B cell (primary cell): Measurements from ENCODE around the gene GPHN. TPM values are rescaled to one million over a fixed set of nuclear protein-coding genes. Genes with fewer than 3 reads are reported as not detected.

ENCODE experiments used
- ATAC-seq: fragments of 200-7000 bp; cut with Tn5 transposase; one replicate; pipeline ENCODE4 v1.10.0; 2021; ENCODE audit warnings: low read depth, mild to moderate bottlenecking, moderate number of reproducible peaks, moderate library complexity
- CTCF ChIA-PET: fragments of 350-600 bp; sonication (Branson Sonifier 250); formaldehyde crosslinking; loops from one replicate; lab custom pipeline; 2021; ENCODE audit warnings: antibody characterized with exemption, inconsistent platforms; lab: Charles Lee
- POLR2A ChIA-PET: fragments of 350-600 bp; sonication (Branson Sonifier 250); formaldehyde crosslinking; loops from one replicate; lab custom pipeline; 2021; ENCODE audit warnings: antibody characterized with exemption; lab: Charles Lee
- DNase-seq: peaks from one replicate; pipeline ENCODE4 v3.0.0; 2013
- H2AFZ ChIP-seq: 2 replicates; pipeline ENCODE4 v1.6.1; 2012; ENCODE audit warnings: mild to moderate bottlenecking, low read depth, low read length; ENCODE audit not compliant: insufficient read depth, poor library complexity, severe bottlenecking
- H3K27ac ChIP-seq, 2 donors: 1 replicate in 1 of 2; 2 replicates in 1 of 2; pipeline ENCODE4 v1.5.1; 2012 to 2013; ENCODE audit warnings: low read length in 2 of 2, mild to moderate bottlenecking in 2 of 2, moderate library complexity in 1 of 2
- H3K27me3 ChIP-seq, 4 experiments: fragments of 200-600 bp in 1 of 4; sonication (generic) in 1 of 4; replicated peaks in 1 of 4; 1 replicate in 2 of 4; 2 replicates in 2 of 4; pipeline versions ENCODE4 v1.6.1 to v1.7.0; 2013 to 2016; ENCODE audit warnings: low read length in 3 of 4, mild to moderate bottlenecking in 2 of 4, mixed read lengths in 1 of 4, moderate library complexity in 1 of 4; ENCODE audit not compliant: insufficient read depth in 4 of 4, control insufficient read depth in 3 of 4; ENCODE audit errors: control extremely low read depth in 1 of 4
- H3K36me3 ChIP-seq, 2 experiments: replicated peaks in 1 of 2; 1 replicate in 1 of 2; 2 replicates in 1 of 2; pipeline versions ENCODE4 v1.6.1 to v1.7.1; 2013; ENCODE audit warnings: low read length in 1 of 2; ENCODE audit not compliant: insufficient read depth in 2 of 2, control insufficient read depth in 1 of 2; ENCODE audit errors: control extremely low read depth in 1 of 2, extremely low read depth in 1 of 2
- H3K4me1 ChIP-seq, 2 donors: fragments of 200-600 bp in 1 of 2; sonication (generic) in 1 of 2; 1 replicate in 1 of 2; 2 replicates in 1 of 2; pipeline versions ENCODE4 v1.5.1 to v1.6.1; 2013 to 2017; ENCODE audit warnings: low read length in 2 of 2; ENCODE audit not compliant: control insufficient read depth in 2 of 2, insufficient read depth in 2 of 2
- H3K4me2 ChIP-seq: replicated peaks from 2 replicates; pipeline ENCODE3; 2012; ENCODE audit warnings: mild to moderate bottlenecking, low read depth, low read length; ENCODE audit not compliant: poor library complexity, severe bottlenecking
- H3K4me3 ChIP-seq, 5 experiments: fragments of 200-600 bp in 1 of 5; sonication (generic) in 1 of 5; 1 replicate in 3 of 5; 2 replicates in 2 of 5; pipeline versions ENCODE4 v1.5.1 to v1.7.0; 2011 to 2016; ENCODE audit warnings: low read length in 4 of 5, mild to moderate bottlenecking in 4 of 5, low read depth in 2 of 5, control low read depth in 1 of 5, moderate library complexity in 1 of 5; ENCODE audit not compliant: insufficient read depth in 1 of 5; ENCODE audit errors: control extremely low read depth in 1 of 5, extremely low read depth in 1 of 5
- H3K79me2 ChIP-seq: fragments of 200-600 bp; sonication (generic); one replicate; pipeline ENCODE4 v1.6.0; 2016; ENCODE audit warnings: low read length; ENCODE audit not compliant: control insufficient read depth, insufficient read depth
- H3K9ac ChIP-seq: fragments of 200-600 bp; sonication (generic); 2 replicates; pipeline ENCODE4 v1.6.1; 2017; ENCODE audit warnings: mild to moderate bottlenecking, low read length, moderate library complexity
- H3K9me3 ChIP-seq, 3 donors: one replicate each; pipeline versions ENCODE4 v1.6.1 to v1.7.1; 2013; ENCODE audit warnings: low read length in 2 of 3; ENCODE audit not compliant: control insufficient read depth in 2 of 3, insufficient read depth in 1 of 3; ENCODE audit errors: control extremely low read depth in 1 of 3
- H4K20me1 ChIP-seq: 2 replicates; pipeline ENCODE4 v1.6.0; 2012; ENCODE audit warnings: mild to moderate bottlenecking, low read length; ENCODE audit not compliant: insufficient read depth, control insufficient read depth, poor library complexity, severe bottlenecking
- H3K27ac Mint-ChIP-seq: one replicate; pipeline ENCODE4 v1.8.0; 2021; ENCODE audit warnings: mixed read lengths
- H3K27me3 Mint-ChIP-seq: one replicate; pipeline ENCODE4 v1.8.0; 2021; ENCODE audit warnings: mixed read lengths
- H3K4me1 Mint-ChIP-seq: one replicate; pipeline ENCODE4 v1.8.0; 2021; ENCODE audit warnings: mixed read lengths
- H3K4me3 Mint-ChIP-seq: one replicate; pipeline ENCODE4 v1.8.0; 2021; ENCODE audit warnings: mixed read lengths
- H3K9me3 Mint-ChIP-seq: one replicate; pipeline ENCODE4 v1.8.0; 2022; ENCODE audit warnings: mixed read lengths; ENCODE audit not compliant: insufficient read depth
- EZH2 ChIP-seq: IDR thresholded peaks from 2 replicates; pipeline ENCODE4 v1.6.1; 2012; ENCODE audit warnings: borderline replicate concordance, low read depth, mild to moderate bottlenecking, moderate library complexity, low read length; ENCODE audit not compliant: insufficient read depth, poor library complexity, severe bottlenecking
- WGBS: methylation state at CpG from one replicate; pipeline ENCODE4 v1.1.5; 2013; ENCODE audit warnings: missing lambda C conversion rate; ENCODE audit not compliant: insufficient coverage; 5-methylcytosine and 5-hydroxymethylcytosine counted together
- intact Hi-C: fragments of 100-400 bp; cut with micrococcal nuclease; formaldehyde crosslinking; loops from one replicate; pipeline ENCODE4 v1.10.0; 2022
- polyA plus RNA-seq: library from polyadenylated mRNA; depleted of rRNA; stranded (reverse); fragments of >200 nt; gene quantifications from 2 replicates; pipeline ENCODE4 v1.2.3, GENCODE V29; 2012
- total RNA-seq, 2 donors: library from RNA; stranded (reverse); fragments of 120-200 nt in 1 of 2; gene quantifications; 1 replicate in 1 of 2; 2 replicates in 1 of 2; pipeline versions ENCODE4 v1.2.3 to v1.2.4, GENCODE V29; 2013 to 2022
- TF ChIP-seq, protein P1 (sequence below): fragments of 200-600 bp; IDR thresholded peaks from one replicate; pipeline ENCODE4 v1.8.0; 2022; ENCODE audit warnings: antibody characterized with exemption, mild to moderate bottlenecking

GPHN gene
- total and polyA plus RNA-seq, 2 donors (not counting 1 experiment from before 2014, with no cell fraction given) = 3.4 to 18.0 TPM

GRCh38 chr14:66624336-66624937 lies 116.5 kb downstream of the GPHN start:
- no peaks in the 10 kb centered on the region for H3K4me1 ChIP-seq
- H2AFZ ChIP-seq = no peak overlapping the region
- H3K4me2 ChIP-seq = no peak overlapping the region
- H3K9ac ChIP-seq = no peak overlapping the region
- Mint-ChIP-seq H3K9me3 (no peaks in the 10 kb centered on the region), H3K4me3 (no peak overlapping the region), H3K27ac (no peak overlapping the region), H3K4me1 (no peaks in the 10 kb centered on the region), H3K27me3 (no peaks in the 10 kb centered on the region)
- ChIA-PET CTCF (interaction anchor here (0.5 to 2.0 kb wide), 12 partner anchors 10 to 1080 kb away, joined by 3 to 24 read pairs (median 4); no protein-coding TSS in a partner anchor), POLR2A (no interaction called here)
- H3K79me2 ChIP-seq = no peaks in the 10 kb centered on the region
- ATAC-seq = no peak
- no peak overlapping the region for H3K4me3 ChIP-seq
- H3K27me3 ChIP-seq = no peaks in the 10 kb centered on the region
- no peak overlapping the region for H3K27ac ChIP-seq
- TF ChIP-seq, protein P1, sequence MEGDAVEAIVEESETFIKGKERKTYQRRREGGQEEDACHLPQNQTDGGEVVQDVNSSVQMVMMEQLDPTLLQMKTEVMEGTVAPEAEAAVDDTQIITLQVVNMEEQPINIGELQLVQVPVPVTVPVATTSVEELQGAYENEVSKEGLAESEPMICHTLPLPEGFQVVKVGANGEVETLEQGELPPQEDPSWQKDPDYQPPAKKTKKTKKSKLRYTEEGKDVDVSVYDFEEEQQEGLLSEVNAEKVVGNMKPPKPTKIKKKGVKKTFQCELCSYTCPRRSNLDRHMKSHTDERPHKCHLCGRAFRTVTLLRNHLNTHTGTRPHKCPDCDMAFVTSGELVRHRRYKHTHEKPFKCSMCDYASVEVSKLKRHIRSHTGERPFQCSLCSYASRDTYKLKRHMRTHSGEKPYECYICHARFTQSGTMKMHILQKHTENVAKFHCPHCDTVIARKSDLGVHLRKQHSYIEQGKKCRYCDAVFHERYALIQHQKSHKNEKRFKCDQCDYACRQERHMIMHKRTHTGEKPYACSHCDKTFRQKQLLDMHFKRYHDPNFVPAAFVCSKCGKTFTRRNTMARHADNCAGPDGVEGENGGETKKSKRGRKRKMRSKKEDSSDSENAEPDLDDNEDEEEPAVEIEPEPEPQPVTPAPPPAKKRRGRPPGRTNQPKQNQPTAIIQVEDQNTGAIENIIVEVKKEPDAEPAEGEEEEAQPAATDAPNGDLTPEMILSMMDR = peak; percentile 68
- TF ChIP-seq EZH2 = no peak
- no peaks in the 10 kb centered on the region for H3K36me3 ChIP-seq
- H3K9me3 ChIP-seq = peaks cover 0 to 10% (median 1%) of the 10 kb centered on the region in 3 donors
- no CpG with 5 or more reads among the region's 1 CpG for WGBS
- peak; percentile 35 for DNase-seq
- no peaks in the 10 kb centered on the region for H4K20me1 ChIP-seq
- intact Hi-C loops = loop anchor here (2.0 to 5.0 kb wide), 3 partner anchors 127 to 713 kb away; no protein-coding TSS in a partner anchor

- DNase-seq (no peak), ATAC-seq (no peak)
- Mint-ChIP-seq H3K9me3 (no peaks in the 10 kb centered on the region), H3K4me3 (no peak overlapping the region), H3K27me3 (no peaks in the 10 kb centered on the region), H3K27ac (no peak overlapping the region), H3K4me1 (no peaks in the 10 kb centered on the region)
- H4K20me1 ChIP-seq = no peaks in the 10 kb centered on the region
- no peaks in the 10 kb centered on the region for H3K9me3 ChIP-seq
- no peaks in the 10 kb centered on the region for H3K36me3 ChIP-seq
- H3K4me2 ChIP-seq = no peak overlapping the region
- no peaks in the 10 kb centered on the region for H3K27me3 ChIP-seq
- CTCF ChIA-PET = no interaction called here
- intact Hi-C loops = no loop called here
- H3K9ac ChIP-seq = no peak overlapping the region
- no peak for TF ChIP-seq EZH2
- TF ChIP-seq, protein P1 = no peak
- POLR2A ChIA-PET = no interaction called here
- no peaks in the 10 kb centered on the region for H3K4me1 ChIP-seq
- H3K79me2 ChIP-seq = no peaks in the 10 kb centered on the region
- H2AFZ ChIP-seq = no peak overlapping the region
- no peak overlapping the region for H3K27ac ChIP-seq
- H3K4me3 ChIP-seq = no peak overlapping the region
These were observed 120.7 kb downstream of the GPHN start for GRCh38 chr14:66628636-66629035.
